CD14-positive monocyte (primary cell): ENCODE measurements around the gene TBC1D4. TPM values are rescaled to one million over a fixed set of nuclear protein-coding genes. Genes with fewer than 3 reads are reported as not detected.

ENCODE experiments used
- DNase-seq, 3 donors: peaks; one replicate each; pipeline ENCODE4 v3.0.0-alpha.2; 2011 to 2022
- H2AFZ ChIP-seq: 2 replicates; pipeline ENCODE4 v1.6.0; 2012; ENCODE audit warnings: mild to moderate bottlenecking, low read depth, low read length, inconsistent platforms; ENCODE audit not compliant: insufficient read depth, poor library complexity, severe bottlenecking
- H3K27ac ChIP-seq, 2 donors: 1 replicate in 1 of 2; 2 replicates in 1 of 2; pipeline ENCODE4 v1.5.1; 2012 to 2013; ENCODE audit warnings: low read length in 2 of 2, control low read depth in 1 of 2, inconsistent platforms in 1 of 2, low read depth in 1 of 2, mild to moderate bottlenecking in 1 of 2
- H3K27me3 ChIP-seq, 2 donors: one replicate each; pipeline versions ENCODE4 v1.6.0 to v1.6.1; 2011 to 2013; ENCODE audit warnings: low read length in 2 of 2; ENCODE audit not compliant: control insufficient read depth in 2 of 2, insufficient read depth in 2 of 2
- H3K36me3 ChIP-seq, 2 donors: replicated peaks in 1 of 2; 1 replicate in 1 of 2; 2 replicates in 1 of 2; pipeline versions ENCODE4 v1.5.1 to v1.6.1; 2012 to 2013; ENCODE audit warnings: low read length in 2 of 2, control low read depth in 1 of 2, inconsistent platforms in 1 of 2, mild to moderate bottlenecking in 1 of 2; ENCODE audit not compliant: insufficient read depth in 2 of 2, control insufficient read depth in 1 of 2
- H3K4me1 ChIP-seq, 2 donors: 1 replicate in 1 of 2; 2 replicates in 1 of 2; pipeline versions ENCODE4 v1.5.1 to v1.6.1; 2012 to 2013; ENCODE audit warnings: low read length in 2 of 2, control low read depth in 1 of 2, inconsistent platforms in 1 of 2, mild to moderate bottlenecking in 1 of 2, moderate library complexity in 1 of 2; ENCODE audit not compliant: insufficient read depth in 2 of 2, control insufficient read depth in 1 of 2
- H3K4me2 ChIP-seq: replicated peaks from 2 replicates; pipeline ENCODE3; 2012; ENCODE audit warnings: low read length, moderate library complexity, mild to moderate bottlenecking; ENCODE audit not compliant: poor library complexity, severe bottlenecking; ENCODE audit errors: extremely low read depth
- H3K4me3 ChIP-seq, 3 experiments: fragments of 200-600 bp in 1 of 3; sonication (generic) in 1 of 3; replicated peaks in 1 of 3; 1 replicate in 2 of 3; 2 replicates in 1 of 3; pipeline ENCODE4 v1.5.1; 2011 to 2013; ENCODE audit warnings: low read length in 3 of 3, mild to moderate bottlenecking in 3 of 3, control low read depth in 2 of 3, low read depth in 2 of 3, inconsistent platforms in 1 of 3, moderate library complexity in 1 of 3
- H3K79me2 ChIP-seq: 2 replicates; pipeline ENCODE4 v1.6.0; 2012; ENCODE audit warnings: mild to moderate bottlenecking, control low read depth, inconsistent platforms, low read length, moderate library complexity; ENCODE audit not compliant: insufficient read depth
- H3K9ac ChIP-seq: 2 replicates; pipeline ENCODE4 v1.6.0; 2017; ENCODE audit warnings: low read length, mild to moderate bottlenecking; ENCODE audit not compliant: insufficient read depth, poor library complexity, severe bottlenecking
- H3K9me3 ChIP-seq, 2 donors: replicated peaks in 1 of 2; 1 replicate in 1 of 2; 2 replicates in 1 of 2; pipeline versions ENCODE4 v1.5.1 to v1.6.1; 2012 to 2013; ENCODE audit warnings: low read length in 2 of 2, control low read depth in 1 of 2; ENCODE audit not compliant: control insufficient read depth in 1 of 2, insufficient read depth in 1 of 2
- H4K20me1 ChIP-seq: 2 replicates; pipeline ENCODE4 v1.6.0; 2012; ENCODE audit warnings: mild to moderate bottlenecking, low read length, control low read depth, moderate library complexity; ENCODE audit not compliant: insufficient read depth
- H3K27ac Mint-ChIP-seq, 7 donors: one replicate each; pipeline ENCODE4 v1.8.0; 2020; ENCODE audit warnings: mild to moderate bottlenecking in 7 of 7, mixed read lengths in 7 of 7, moderate library complexity in 6 of 7, inconsistent platforms in 2 of 7
- H3K27me3 Mint-ChIP-seq, 3 donors: one replicate each; pipeline ENCODE4 v1.8.0; 2021 to 2022; ENCODE audit warnings: low read depth in 3 of 3, mild to moderate bottlenecking in 3 of 3, mixed read lengths in 3 of 3, moderate library complexity in 3 of 3, inconsistent platforms in 1 of 3
- H3K36me3 Mint-ChIP-seq, 2 donors: one replicate each; pipeline ENCODE4 v1.8.0; 2020; ENCODE audit warnings: mixed read lengths in 2 of 2, inconsistent platforms in 1 of 2, mild to moderate bottlenecking in 1 of 2
- H3K4me1 Mint-ChIP-seq: one replicate; pipeline ENCODE4 v1.8.0; 2020; ENCODE audit warnings: mild to moderate bottlenecking, mixed read lengths
- H3K4me3 Mint-ChIP-seq, 2 donors: one replicate each; pipeline ENCODE4 v1.8.0; 2020; ENCODE audit warnings: mild to moderate bottlenecking in 2 of 2, mixed read lengths in 2 of 2, moderate library complexity in 1 of 2
- H3K9me3 Mint-ChIP-seq, 7 donors: one replicate each; pipeline ENCODE4 v1.8.0; 2020 to 2022; ENCODE audit warnings: mixed read lengths in 7 of 7, mild to moderate bottlenecking in 6 of 7, moderate library complexity in 6 of 7, inconsistent platforms in 2 of 7
- WGBS: methylation state at CpG from one replicate; pipeline ENCODE4 v1.1.5; 2013; ENCODE audit warnings: missing lambda C conversion rate; ENCODE audit not compliant: insufficient coverage; 5-methylcytosine and 5-hydroxymethylcytosine counted together
- intact Hi-C, 2 donors: fragments of 100-400 bp; cut with micrococcal nuclease; formaldehyde crosslinking; loops; one replicate each; pipeline versions ENCODE4 v1.15.0 to v1.15.1; 2023
- polyA plus RNA-seq, 3 donors: library from polyadenylated mRNA; depleted of rRNA in 1 of 3; unstranded in 2 of 3; stranded (reverse) in 1 of 3; fragments of 300-500 nt in 2 of 3; fragments of >200 nt in 1 of 3; fragmentation: Illumina TruSeq in 2 of 3; gene quantifications; 1 replicate in 2 of 3; 2 replicates in 1 of 3; pipeline ENCODE4 v1.2.3, GENCODE V29; 2012 to 2021
- TF ChIP-seq, protein P1 (sequence below): fragments of 200-600 bp; IDR thresholded peaks from one replicate; pipeline ENCODE4 v1.8.0; 2022; ENCODE audit warnings: antibody characterized with exemption, mild to moderate bottlenecking

Gene TBC1D4
- polyA plus RNA-seq, 3 donors, result 2.0 to 6.7 (median 2.5) TPM

DNA sequence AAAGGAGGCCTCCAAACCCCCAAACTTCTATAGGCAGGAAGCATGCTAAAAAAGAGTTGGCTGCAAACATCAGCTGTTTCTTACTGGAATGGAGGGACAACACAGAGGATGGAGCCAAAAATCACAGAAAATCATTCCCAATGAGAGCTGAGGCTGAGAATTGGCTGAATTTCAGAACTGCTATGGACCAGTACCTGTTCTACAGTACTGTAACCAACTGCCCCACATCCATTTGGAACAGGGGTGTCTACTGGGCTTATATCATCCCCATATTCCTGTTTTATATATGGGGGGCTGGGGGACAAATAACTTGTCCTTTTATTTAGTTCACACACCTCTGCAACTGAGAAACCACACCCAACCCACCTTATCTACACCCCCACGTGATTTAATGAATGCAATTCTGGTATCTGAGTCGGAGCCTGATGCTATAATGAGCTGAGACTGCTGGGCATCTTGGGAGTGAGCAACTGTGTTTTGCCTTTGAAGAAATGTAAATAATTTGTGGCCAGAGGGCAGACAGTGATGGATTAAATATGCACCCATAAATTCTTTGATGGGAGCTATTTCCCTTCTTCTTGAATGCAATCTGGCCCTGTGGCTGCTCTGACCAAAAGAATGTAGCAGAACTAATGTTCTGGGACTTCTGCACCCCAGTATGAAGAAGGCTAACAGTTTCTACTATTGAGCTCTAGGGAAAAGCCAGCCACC lies 82.6 kb downstream of the TBC1D4 start:
- Mint-ChIP-seq H3K4me3 (no peak overlapping the region), H3K4me1 (peaks cover 7% of the 10 kb centered on the region), H3K36me3 (no peaks in the 10 kb centered on the region), H3K9me3 (peaks cover 6 to 22% (median 16%) of the 10 kb centered on the region in 7 donors), H3K27me3 (peaks cover 0 to 1% (median 0%) of the 10 kb centered on the region in 3 donors), H3K27ac (no peak overlapping the region)
- intact Hi-C loops, result no loop called here
- Histone ChIP-seq H3K27ac (no peak overlapping the region), H3K4me1 (peaks cover 7% of the 10 kb centered on the region in 2 donors), H2AFZ (no peak overlapping the region), H3K9me3 (peaks cover 0 to 15% of the 10 kb centered on the region in 2 donors), H3K4me2 (no peak overlapping the region), H3K79me2 (no peaks in the 10 kb centered on the region), H3K9ac (no peak overlapping the region), H3K4me3 (no peak overlapping the region), H3K27me3 (no peaks in the 10 kb centered on the region), H4K20me1 (no peaks in the 10 kb centered on the region), H3K36me3 (no peaks in the 10 kb centered on the region)
- WGBS, result 83% methylated on average over 1 of the region's 2 CpGs
- DNase-seq, result no peak
- TF ChIP-seq, protein P1, sequence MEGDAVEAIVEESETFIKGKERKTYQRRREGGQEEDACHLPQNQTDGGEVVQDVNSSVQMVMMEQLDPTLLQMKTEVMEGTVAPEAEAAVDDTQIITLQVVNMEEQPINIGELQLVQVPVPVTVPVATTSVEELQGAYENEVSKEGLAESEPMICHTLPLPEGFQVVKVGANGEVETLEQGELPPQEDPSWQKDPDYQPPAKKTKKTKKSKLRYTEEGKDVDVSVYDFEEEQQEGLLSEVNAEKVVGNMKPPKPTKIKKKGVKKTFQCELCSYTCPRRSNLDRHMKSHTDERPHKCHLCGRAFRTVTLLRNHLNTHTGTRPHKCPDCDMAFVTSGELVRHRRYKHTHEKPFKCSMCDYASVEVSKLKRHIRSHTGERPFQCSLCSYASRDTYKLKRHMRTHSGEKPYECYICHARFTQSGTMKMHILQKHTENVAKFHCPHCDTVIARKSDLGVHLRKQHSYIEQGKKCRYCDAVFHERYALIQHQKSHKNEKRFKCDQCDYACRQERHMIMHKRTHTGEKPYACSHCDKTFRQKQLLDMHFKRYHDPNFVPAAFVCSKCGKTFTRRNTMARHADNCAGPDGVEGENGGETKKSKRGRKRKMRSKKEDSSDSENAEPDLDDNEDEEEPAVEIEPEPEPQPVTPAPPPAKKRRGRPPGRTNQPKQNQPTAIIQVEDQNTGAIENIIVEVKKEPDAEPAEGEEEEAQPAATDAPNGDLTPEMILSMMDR, result no peak

DNA sequence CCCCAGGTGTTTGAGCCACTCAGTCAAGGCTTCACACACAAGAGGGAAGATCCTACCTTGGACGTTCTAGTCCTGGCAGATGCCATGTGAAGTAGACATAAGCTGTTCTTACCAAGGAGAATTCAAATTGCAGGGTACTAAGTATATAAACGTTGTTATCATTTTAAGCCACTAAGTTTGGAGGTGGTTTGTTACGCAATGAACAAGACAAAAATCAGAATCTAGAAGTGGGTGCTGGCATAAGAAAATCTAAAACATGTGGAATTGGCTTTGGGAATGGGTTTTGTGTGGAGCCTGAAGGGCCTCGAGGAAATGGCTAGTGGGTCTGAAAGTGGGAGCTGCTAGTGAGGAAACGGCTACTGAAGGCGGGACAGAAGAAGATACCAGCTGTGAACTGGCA lies 83.9 kb downstream of the TBC1D4 start:
- WGBS, result 96% methylated on average over 5 of the region's 6 CpGs
- Mint-ChIP-seq H3K9me3 (peaks cover 6 to 22% (median 16%) of the 10 kb centered on the region in 7 donors), H3K27ac (no peak overlapping the region), H3K27me3 (peaks cover 0 to 1% (median 0%) of the 10 kb centered on the region in 3 donors), H3K36me3 (no peaks in the 10 kb centered on the region), H3K4me3 (no peak overlapping the region), H3K4me1 (peaks cover 9% of the 10 kb centered on the region)
- Histone ChIP-seq H3K27me3 (no peaks in the 10 kb centered on the region), H3K4me1 (peaks cover 7% of the 10 kb centered on the region in 2 donors), H3K4me3 (no peak overlapping the region), H3K79me2 (no peaks in the 10 kb centered on the region), H4K20me1 (no peaks in the 10 kb centered on the region), H3K9me3 (peaks cover 0 to 15% of the 10 kb centered on the region in 2 donors), H2AFZ (no peak overlapping the region), H3K9ac (no peak overlapping the region), H3K27ac (no peak overlapping the region), H3K4me2 (no peak overlapping the region), H3K36me3 (no peaks in the 10 kb centered on the region)
- DNase-seq, result no peak
- intact Hi-C loops, result no loop called here
- TF ChIP-seq, protein P1, result no peak
